Stimulated activated CD4-positive, alpha-beta T cell treated with anti-CD3 and anti-CD28 coated beads, TNF-alpha, amount 100 ng/mL, for 24 hours (primary cell): ENCODE results near the gene PLPP2.

ENCODE experiments used
- DNase-seq, 3 experiments: peaks; one replicate each; pipeline ENCODE4 v3.0.0-alpha.2; 2020; ENCODE audit warnings: low read depth in 3 of 3

PLPP2 gene

DNA sequence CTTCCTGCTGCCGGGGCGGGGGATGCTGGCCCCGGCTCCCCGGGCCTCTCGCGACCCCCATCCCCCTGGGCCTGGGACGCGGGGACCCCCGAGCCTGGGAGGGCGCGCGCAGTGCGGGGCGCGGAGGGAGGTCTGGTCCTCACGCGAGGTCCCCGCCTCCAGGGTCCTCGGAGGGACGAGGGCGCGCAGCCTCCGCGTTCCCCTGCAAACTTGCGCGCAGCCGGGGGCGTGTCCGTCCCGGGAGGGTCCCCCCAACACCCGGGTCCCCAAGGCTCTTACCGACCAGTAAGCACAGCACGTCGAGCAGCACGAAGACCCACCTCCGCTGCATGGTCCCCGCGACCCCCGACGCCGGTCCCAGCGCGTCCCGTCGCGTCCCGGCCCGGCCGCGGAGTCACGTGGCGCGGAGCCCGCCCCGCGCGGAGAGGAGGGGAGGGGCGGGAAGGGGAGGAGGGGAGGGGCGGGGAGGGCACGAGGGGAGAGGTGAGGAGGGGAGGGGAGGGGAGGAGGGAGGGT is at the start of gene PLPP2:
Gene PLPP2 (minus strand): TSS at position 398 of the 516 bp plus-strand sequence. CDS start 67 bp downstream, at position 331.
- no peak for DNase-seq

GRCh38 chr19:340620-341385 is 49.6 kb upstream of the PLPP2 start:
- DNase-seq: no peak

GRCh38 chr19:339262-339887 is 48.2 kb upstream of the PLPP2 start:
- no peak for DNase-seq

- no peak for DNase-seq
Observed at GRCh38 chr19:338421-338820, 47.2 kb upstream of the PLPP2 start.

GRCh38 chr19:336067-336614 is 44.9 kb upstream of the PLPP2 start:
- no peak for DNase-seq

DNA sequence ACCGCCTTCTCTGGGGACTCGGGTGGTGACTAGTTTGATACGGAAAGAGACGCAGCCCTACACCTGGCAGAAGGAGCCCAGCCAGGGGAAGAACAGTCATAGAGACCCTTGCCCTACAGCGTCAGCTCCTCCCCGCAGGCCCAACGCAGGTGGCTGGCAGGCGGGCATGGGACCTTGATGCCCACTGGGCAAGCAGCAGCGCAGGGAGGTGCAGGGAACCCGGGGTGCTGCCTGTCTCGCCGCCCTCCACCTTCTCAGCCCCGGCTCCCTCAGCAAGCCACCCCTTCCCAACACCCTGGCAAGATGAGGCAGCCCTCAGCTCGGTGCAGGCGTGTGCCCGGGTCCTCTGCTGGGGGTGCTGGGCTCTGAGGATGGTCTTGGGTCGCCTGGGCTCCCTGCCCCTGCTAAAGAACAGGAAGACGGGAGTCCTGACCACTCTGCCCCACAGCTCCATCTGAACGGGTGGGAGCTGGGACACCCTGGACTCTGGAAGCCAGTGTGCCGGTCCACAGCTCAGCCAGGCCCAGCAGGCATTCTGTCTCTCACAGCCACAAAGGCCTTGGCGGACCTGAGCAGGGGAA is 44.4 kb upstream of the PLPP2 start:
- no peak for DNase-seq

DNA sequence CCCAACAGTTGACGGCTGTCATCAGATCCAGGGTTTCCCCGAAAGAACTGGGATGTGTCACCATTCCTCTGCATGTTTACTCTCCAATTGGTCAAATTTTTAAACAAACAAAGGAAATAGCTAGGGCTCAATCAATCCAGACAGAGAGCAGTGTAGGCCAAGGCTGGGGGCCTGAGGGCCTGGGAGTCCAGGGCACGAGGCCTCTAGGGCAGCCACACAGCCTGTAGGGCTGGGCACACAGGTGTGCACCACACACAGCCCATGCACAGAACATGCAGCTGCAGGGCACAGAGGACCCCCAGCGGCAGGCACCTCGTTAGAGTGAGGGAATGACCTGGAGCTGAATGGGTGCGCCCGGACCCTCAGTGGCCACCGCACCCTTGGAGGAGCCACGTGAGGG is 43.9 kb upstream of the PLPP2 start:
- no peak for DNase-seq

DNA sequence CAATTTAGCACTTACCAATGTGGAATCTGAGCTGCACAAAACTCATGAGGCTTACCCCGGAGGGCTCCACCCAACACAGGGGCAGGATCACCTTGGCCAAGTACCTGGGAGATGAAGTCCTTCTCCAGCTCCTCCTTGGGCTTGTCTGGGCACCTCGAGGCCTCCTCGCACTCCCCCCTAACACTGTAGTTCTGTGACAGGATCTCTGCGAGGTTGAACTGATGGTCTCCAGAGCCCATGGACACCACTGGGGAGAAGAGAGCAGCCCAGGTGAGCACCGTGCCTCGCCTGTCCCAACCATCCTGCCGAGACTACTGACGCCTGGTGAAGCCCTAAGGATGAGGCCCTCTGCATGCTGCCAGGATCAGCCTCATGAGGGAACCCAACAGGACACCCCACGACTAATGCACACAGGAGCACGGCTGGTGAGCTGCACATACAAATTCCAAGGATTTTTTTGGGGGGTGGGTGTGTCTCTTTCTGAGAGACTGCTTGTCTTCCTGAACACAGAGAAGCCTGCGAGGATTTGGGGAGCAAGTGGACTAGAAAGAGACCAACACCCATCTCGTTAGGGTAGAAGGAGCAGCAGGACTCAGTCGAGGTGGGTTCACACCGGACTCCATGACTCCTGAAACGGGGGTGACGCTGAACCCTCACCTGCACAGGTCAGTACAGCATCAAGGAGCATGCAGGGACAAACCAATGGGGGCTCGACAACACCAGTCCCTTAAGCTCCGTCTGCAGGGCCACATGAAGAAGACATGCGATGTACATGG is 43.3 kb upstream of the PLPP2 start:
- DNase-seq: no peak

- DNase-seq: no peak
Observed at GRCh38 chr19:330503-330902, 39.3 kb upstream of the PLPP2 start.

DNA sequence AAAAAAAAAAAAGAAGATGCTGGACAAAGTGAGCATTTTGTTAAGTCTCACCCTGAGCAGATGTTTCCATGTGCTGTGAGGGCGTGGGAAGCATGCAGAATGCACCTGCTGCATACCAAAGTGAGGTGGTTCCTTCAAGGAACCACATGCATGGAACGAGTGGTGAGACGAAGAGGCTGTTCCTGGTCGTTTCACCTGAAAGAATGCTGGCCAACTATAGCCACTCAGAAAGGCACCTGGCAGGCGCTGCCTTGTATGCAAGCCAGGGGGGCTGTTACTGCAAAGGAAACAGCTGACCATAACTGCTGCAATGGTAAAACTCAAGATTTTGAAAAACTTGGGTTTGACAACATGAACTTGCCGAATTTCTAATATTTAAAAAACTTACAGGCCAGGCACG is 38.7 kb upstream of the PLPP2 start:
- no peak for DNase-seq

DNA sequence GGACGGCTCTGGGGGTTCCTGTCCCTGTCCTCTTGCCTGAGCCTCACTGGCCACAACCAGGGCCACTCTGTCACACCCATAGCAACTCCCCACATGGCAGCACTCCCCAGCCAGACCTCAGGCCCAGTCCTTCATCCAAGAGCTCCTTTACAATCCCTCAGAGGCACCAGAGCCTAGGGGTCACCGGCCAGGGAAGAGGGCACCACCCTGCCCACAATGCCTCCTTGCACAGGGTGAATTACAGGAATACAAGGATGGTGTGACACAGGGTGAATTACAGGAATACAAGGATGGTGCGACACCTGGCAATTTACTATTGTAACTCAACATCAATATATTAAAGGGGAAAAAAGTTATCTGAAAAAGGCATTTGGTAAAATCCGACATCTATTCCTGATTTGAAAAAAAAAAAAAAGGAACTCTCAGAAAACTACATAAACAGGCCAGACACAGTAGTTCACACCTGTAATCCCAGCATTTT is 36.9 kb upstream of the PLPP2 start:
- DNase-seq: no peak

GRCh38 chr19:327291-328024 is 36.3 kb upstream of the PLPP2 start:
- no peak for DNase-seq

GRCh38 chr19:326871-327270 is 35.7 kb upstream of the PLPP2 start:
- DNase-seq: no peak

DNA sequence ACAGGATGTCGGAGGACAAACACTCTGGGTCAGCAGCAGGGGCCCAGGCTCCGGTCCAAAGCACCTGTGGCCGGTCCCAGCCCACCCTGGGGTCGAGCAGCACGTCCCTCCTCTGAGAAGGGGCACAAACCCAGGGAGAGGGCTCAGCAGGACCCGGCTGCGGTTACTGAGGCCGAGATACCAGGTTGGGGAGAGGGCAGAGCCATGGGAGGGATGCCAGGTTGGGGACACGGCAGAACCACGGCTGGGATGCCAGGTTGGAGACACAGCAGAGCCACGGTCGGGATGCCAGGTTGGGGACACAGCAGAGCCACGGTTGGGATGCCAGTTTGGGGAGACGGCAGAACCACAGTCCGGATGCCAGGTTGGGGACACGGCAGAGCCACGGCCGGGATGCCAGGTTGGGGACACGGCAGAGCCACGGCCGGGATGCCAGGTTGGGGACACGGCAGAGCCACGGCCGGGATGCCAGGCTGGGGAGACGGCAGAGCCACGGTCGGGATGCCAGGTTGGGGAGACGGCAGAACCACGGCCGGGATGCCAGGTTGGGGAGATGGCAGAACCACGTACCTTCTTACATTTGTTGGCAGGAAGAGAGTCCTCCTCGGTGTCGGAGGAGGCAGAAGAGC is 34.8 kb upstream of the PLPP2 start:
- no peak for DNase-seq

DNA sequence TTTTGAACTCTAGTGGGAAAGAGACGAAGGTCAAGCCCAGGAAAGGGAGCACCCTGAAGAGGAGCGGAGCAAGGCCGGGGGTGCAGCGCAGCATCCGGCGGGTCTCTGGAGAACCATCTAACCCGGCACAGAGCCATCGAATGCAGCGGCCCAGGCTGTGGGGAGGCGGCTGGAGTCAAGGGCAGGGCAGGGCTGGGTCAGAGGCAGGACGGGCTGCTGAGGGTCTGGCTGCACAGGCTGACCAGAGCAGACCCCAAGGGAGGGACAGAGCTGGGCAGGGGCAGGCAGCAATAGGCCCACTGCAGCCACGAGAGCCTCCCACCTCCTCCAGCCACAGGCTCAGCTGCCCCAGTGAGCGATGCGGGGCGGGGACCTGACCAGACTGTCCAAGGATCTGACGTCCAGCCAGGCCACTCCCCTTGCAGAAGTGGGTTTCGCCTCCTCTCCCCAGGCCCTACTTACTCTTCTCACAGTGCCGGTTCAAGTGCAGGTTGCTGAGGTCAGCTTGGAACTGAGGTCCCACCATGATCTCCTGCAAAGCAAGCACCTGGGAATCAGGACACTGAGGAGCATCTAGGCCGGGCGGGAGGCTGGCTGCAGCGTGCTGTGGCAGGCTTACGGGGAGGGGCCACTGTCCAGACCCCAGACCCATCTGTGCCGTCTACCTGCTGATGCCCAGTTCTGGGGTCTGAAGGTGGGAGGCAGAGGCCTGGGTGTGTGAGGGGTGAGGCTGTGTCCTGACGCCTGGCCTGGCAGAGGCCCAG is 34.2 kb upstream of the PLPP2 start:
- DNase-seq: no peak

GRCh38 chr19:324716-325115 is 33.5 kb upstream of the PLPP2 start:
- DNase-seq: no peak

DNA sequence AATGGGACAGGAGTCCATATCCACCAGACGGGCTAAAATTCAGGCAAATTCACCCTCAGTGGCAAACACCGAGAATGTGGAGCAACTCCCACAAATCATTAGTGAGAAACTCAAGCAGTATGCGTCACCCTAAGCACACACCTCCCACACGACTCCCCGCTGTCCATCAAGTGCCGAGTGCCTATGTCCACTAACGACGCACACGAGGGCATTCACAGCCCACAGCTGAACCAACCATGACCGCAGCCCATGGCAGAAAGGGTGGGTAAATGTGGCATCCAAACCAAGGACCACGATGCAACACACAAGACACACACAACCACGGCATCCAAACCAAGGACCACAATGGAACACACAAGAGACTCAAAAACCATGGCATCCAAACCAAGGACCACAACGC is 31.4 kb upstream of the PLPP2 start:
- DNase-seq: no peak

GRCh38 chr19:318509-318774 is 27.2 kb upstream of the PLPP2 start:
- DNase-seq: no peak

DNA sequence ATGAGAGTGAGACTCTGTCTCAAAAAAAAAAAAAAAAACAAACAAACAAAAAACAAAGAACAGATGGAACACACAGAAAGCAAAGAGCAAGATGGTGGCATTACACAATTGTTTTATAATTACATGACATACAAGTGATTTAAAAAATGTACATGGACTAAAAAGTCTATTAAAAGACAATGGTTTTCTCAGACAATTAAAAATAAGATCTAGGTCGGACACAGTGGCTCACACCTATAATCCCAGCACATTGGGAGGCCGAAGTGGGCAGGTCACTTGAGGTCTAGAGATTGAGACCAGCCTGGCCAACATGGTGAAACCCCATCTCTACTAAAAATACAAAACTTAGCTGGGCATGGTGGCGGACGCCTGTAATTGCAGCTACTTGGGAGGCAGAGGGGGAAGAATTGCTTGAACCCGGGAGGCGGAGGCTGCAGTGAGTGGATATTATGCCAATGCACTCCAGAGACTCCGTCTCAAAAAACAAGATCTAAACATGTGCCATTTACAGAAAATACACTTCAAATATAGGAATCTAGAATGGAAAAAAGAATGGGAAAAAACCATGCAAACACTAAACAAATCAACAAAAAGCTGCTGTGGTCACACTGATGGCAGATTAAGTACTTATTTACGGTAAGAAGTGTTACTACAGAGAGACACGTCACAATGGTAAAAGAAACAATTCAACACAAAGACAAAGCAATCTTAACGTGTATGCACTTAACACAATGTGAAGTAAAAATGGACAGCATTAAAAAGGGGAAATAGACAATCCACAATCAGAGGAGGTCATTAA is 26.7 kb upstream of the PLPP2 start:
- DNase-seq: no peak
